Panc1 (cell line): ENCODE data around the gene TIMM13. TPM values are rescaled to one million over a fixed set of nuclear protein-coding genes. Genes with fewer than 3 reads are reported as not detected.

Experiments used
- ATAC-seq: fragments of 200-7000 bp; cut with Tn5 transposase; 2 replicates; pipeline ENCODE4 v1.9.1; 2020; ENCODE audit warnings: mild to moderate bottlenecking, moderate library complexity
- BruUV-seq: library from RNA; stranded (reverse); fragments of 400-500 nt; replicated peaks from 2 replicates; lab custom pipeline; 2021; lab: Mats Ljungman, UMichigan
- CTCF ChIA-PET: fragments of 300-600 bp; sonication (Branson Sonifier 250); formaldehyde crosslinking; loops from one replicate; lab custom pipeline; 2022; ENCODE audit warnings: antibody characterized with exemption; lab: Charles Lee
- POLR2A ChIA-PET: fragments of 300-600 bp; sonication (Branson Sonifier 250); formaldehyde crosslinking; loops from one replicate; lab custom pipeline; 2022; ENCODE audit warnings: antibody characterized with exemption; lab: Charles Lee
- DNase-seq: peaks from one replicate; pipeline ENCODE4 v3.0.0-alpha.2; 2010; ENCODE audit warnings: low read depth, low spot score
- H3K27ac ChIP-seq: 2 replicates; pipeline ENCODE4 v1.5.1; 2011; ENCODE audit warnings: mild to moderate bottlenecking, low read length, inconsistent platforms
- H3K27me3 ChIP-seq: fragments of 200-500 bp; sonication (Bioruptor generic); 2 replicates; pipeline ENCODE4 v1.6.0; 2014; ENCODE audit warnings: low read length, inconsistent platforms; ENCODE audit not compliant: control insufficient read depth, insufficient read depth
- H3K36me3 ChIP-seq: fragments of 200-500 bp; sonication (Bioruptor generic); 2 replicates; pipeline ENCODE4 v1.5.1; 2014; ENCODE audit warnings: inconsistent platforms, mild to moderate bottlenecking, low read length, moderate library complexity; ENCODE audit not compliant: control insufficient read depth, insufficient read depth
- H3K4me1 ChIP-seq: 2 replicates; pipeline ENCODE4 v1.5.1; 2011; ENCODE audit warnings: inconsistent platforms, mild to moderate bottlenecking, low read length, moderate library complexity; ENCODE audit not compliant: control insufficient read depth, insufficient read depth
- H3K4me3 ChIP-seq, 2 experiments: 2 replicates each; pipeline ENCODE4 v1.5.1; 2011 to 2012; ENCODE audit warnings: low read depth in 2 of 2, low read length in 2 of 2, mild to moderate bottlenecking in 2 of 2, inconsistent platforms in 1 of 2, moderate library complexity in 1 of 2
- H3K9me3 ChIP-seq: fragments of 200-500 bp; sonication (Bioruptor generic); 2 replicates; pipeline ENCODE4 v1.5.1; 2014; ENCODE audit warnings: low read depth, mild to moderate bottlenecking, inconsistent platforms, low read length, moderate library complexity; ENCODE audit not compliant: control insufficient read depth, insufficient read depth
- CTCF ChIP-seq: fragments of 450-650 bp; IDR thresholded peaks from 2 replicates; pipeline ENCODE4 v1.5.1; 2017; ENCODE audit warnings: mild to moderate bottlenecking
- POLR2AphosphoS5 ChIP-seq: IDR thresholded peaks from 2 replicates; pipeline ENCODE4 v1.6.1; 2012; ENCODE audit warnings: mild to moderate bottlenecking, low read depth, low read length, moderate library complexity
- REST ChIP-seq, 2 experiments: IDR thresholded peaks; 2 replicates each; pipeline ENCODE4 v1.6.1; 2011 to 2012; ENCODE audit warnings: low read depth in 2 of 2, control low read depth in 1 of 2, low read length in 1 of 2, mild to moderate bottlenecking in 1 of 2, moderate library complexity in 1 of 2; ENCODE audit not compliant: insufficient read depth in 1 of 2
- SIN3A ChIP-seq: IDR thresholded peaks from 2 replicates; pipeline ENCODE4 v1.6.1; 2012; ENCODE audit warnings: low read depth, mild to moderate bottlenecking, low read length, moderate library complexity, borderline replicate concordance; ENCODE audit not compliant: insufficient read depth
- TCF7L2 ChIP-seq: IDR thresholded peaks from 2 replicates; pipeline ENCODE4 v1.6.1; 2011; ENCODE audit warnings: mild to moderate bottlenecking, low read depth, low read length, inconsistent platforms
- in situ Hi-C: cut with HindIII; loops from 2 replicates; pipeline ENCODE4 v1.10.0; 2016; ENCODE audit warnings: low sequenced_read_pairs, low pct_unique_long_range_greater_than_20kb
- intact Hi-C: fragments of 100-400 bp; cut with micrococcal nuclease; formaldehyde crosslinking; loops from one replicate; pipeline ENCODE4 v1.10.0; 2022; ENCODE audit not compliant: unreplicated experiment
- total RNA-seq: library from RNA; stranded (reverse); gene quantifications from one replicate; pipeline ENCODE4 v1.2.1, GENCODE V29; 2021; ENCODE audit not compliant: unreplicated experiment

TIMM13 gene
- total RNA-seq, 1 experiment from 2014 or later: 128 TPM

GRCh38 chr19:2426611-2427428, 566 bp downstream of the TIMM13 start:
- H3K27ac ChIP-seq: peak overlapping the region; percentile 85
- intact Hi-C loops (no loop called here), in situ Hi-C loops (no loop called here)
- POLR2A ChIA-PET: no interaction called here
- peak; percentile 39 for ATAC-seq
- CTCF ChIA-PET: no interaction called here
- no peaks in the 10 kb centered on the region for H3K9me3 ChIP-seq
- TF ChIP-seq SIN3A (0 out of 2 replicates have a peak, but pooled peaks have one; percentile 31), POLR2AphosphoS5 (no peak)
- no peaks in the 10 kb centered on the region for H3K27me3 ChIP-seq
- H3K4me3 ChIP-seq: peak overlapping the region; percentile 76 to 80
- TSS peak; percentile 74 for BruUV-seq
- H3K36me3 ChIP-seq: peaks cover 2% of the 10 kb centered on the region; the same call in 1 of the 2 replicates
- no peak for DNase-seq
- H3K4me1 ChIP-seq: peaks cover 10% of the 10 kb centered on the region; the same call in 1 of the 2 replicates

- peaks cover 2% of the 10 kb centered on the region; the same call in 1 of the 2 replicates for H3K36me3 ChIP-seq
- no peak for TF ChIP-seq REST (IDR thresholded peaks at IDR 0.05; ENCODE audit: insufficient read depth in 1 of 2, low read depth in 2 of 2, low read length in 1 of 2)
- ChIA-PET POLR2A (no interaction called here), CTCF (no interaction called here)
- BruUV-seq: no TSS peak
- intact Hi-C loops: no loop called here
- DNase-seq (no peak), ATAC-seq (no peak)
- peak overlapping the region; percentile 85 for H3K27ac ChIP-seq
- no peaks in the 10 kb centered on the region for H3K9me3 ChIP-seq
- peaks cover 10% of the 10 kb centered on the region; the same call in 1 of the 2 replicates for H3K4me1 ChIP-seq
- peak overlapping the region; percentile 76 to 80 for H3K4me3 ChIP-seq
- in situ Hi-C loops: no loop called here
- H3K27me3 ChIP-seq: no peaks in the 10 kb centered on the region
These were observed 1.5 kb downstream of the TIMM13 start for GRCh38 chr19:2425622-2426581.

- H3K4me3 ChIP-seq: no peak overlapping the region
- ChIA-PET CTCF (no interaction called here), POLR2A (no interaction called here)
- no peaks in the 10 kb centered on the region for H3K9me3 ChIP-seq
- TF ChIP-seq POLR2AphosphoS5: no peak
- TF ChIP-seq TCF7L2: no peak
- TF ChIP-seq REST (IDR thresholded peaks at IDR 0.05; ENCODE audit: insufficient read depth in 1 of 2, low read depth in 2 of 2, low read length in 1 of 2): no peak
- TF ChIP-seq SIN3A: no peak
- TF ChIP-seq CTCF: no peak
- in situ Hi-C loops (no loop called here), intact Hi-C loops (no loop called here)
- H3K4me1 ChIP-seq: peaks cover 10% of the 10 kb centered on the region; the same call in 1 of the 2 replicates
- H3K27ac ChIP-seq: no peak overlapping the region
- H3K27me3 ChIP-seq: no peaks in the 10 kb centered on the region
- H3K36me3 ChIP-seq: peaks cover 2% of the 10 kb centered on the region; the same call in 1 of the 2 replicates
- DNase-seq (no peak), ATAC-seq (no peak)
- no TSS peak for BruUV-seq
These were observed 2.4 kb downstream of the TIMM13 start for GRCh38 chr19:2424686-2425621.
